Hepatocyte (in vitro differentiated cells): Measurements from ENCODE around the gene SATB1.

ENCODE experiments used
- CTCF ChIP-seq: fragments of 200-600 bp; sonication (generic); IDR thresholded peaks from 2 replicates; pipeline ENCODE4 v1.5.1; 2016; ENCODE audit warnings: antibody characterized with exemption, mild to moderate bottlenecking; ENCODE audit not compliant: poor library complexity
- EZH2phosphoT487 ChIP-seq: fragments of 200-600 bp; sonication (generic); IDR thresholded peaks from one replicate; pipeline ENCODE4 v1.6.1; 2018; ENCODE audit warnings: antibody characterized with exemption, mild to moderate bottlenecking, low read depth, moderate library complexity; ENCODE audit not compliant: unreplicated experiment, severe bottlenecking

DNA sequence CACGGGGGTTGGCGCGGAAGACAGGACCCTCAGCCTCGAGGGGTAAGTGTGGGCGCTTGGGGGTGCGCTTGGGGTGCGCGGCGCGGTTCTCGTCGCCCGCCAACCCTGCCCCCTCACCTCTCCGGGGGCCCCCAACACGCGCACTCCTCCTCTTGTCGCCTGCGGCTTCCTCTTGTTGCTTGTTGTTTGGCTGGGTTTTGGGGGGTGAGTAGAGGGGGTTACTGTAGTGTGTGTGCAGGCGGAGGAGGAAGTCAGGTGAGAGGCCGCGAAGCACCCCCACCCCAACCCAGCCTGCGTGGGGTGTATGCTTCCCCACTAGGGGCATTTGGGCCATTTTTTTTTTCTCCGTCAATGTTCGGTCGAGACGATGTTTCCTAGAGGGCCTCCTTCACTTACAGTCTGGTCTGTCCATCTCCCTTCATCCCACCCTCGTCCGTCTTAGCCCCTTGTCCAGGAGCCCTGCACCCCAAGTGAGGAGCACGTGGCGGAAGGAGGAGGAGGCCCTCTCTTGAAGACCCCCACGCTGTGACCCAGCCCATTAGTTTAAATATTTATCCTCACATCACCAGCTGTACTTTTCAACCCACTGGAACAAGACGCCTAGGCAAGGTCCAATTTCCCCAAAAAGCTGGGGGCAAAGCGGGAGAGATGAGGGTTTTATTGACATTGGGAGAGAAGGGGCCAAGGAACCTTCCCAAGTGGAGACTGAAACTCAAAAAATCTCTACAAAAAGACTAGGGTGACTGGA, 20.4 kb upstream of the SATB1 start:
- TF ChIP-seq CTCF (peak; percentile 11), EZH2phosphoT487 (no peak)
